ENCODE results near the gene NAB1.

The NAB1 gene

GRCh38 chr2:190653931-190654330, 5.0 kb downstream of the NAB1 start:
- H3K36me3 Mint-ChIP-seq, result peaks cover 4% of the 10 kb centered on the region
- no peaks in the 10 kb centered on the region for H3K9me3 Mint-ChIP-seq
- H3K4me3 Mint-ChIP-seq, result no peak overlapping the region
- H3K27me3 Mint-ChIP-seq, result no peaks in the 10 kb centered on the region
- H3K4me1 Mint-ChIP-seq, result peaks cover 25% of the 10 kb centered on the region
- no peak overlapping the region for H3K27ac Mint-ChIP-seq

GRCh38 chr2:190655113-190655512, 6.2 kb downstream of the NAB1 start:
- Mint-ChIP-seq H3K36me3 (peaks cover 8% of the 10 kb centered on the region), H3K4me1 (peaks cover 26% of the 10 kb centered on the region), H3K27ac (no peak overlapping the region), H3K9me3 (no peaks in the 10 kb centered on the region), H3K4me3 (no peak overlapping the region), H3K27me3 (no peaks in the 10 kb centered on the region)

- Mint-ChIP-seq H3K9me3 (no peaks in the 10 kb centered on the region), H3K27ac (no peak overlapping the region), H3K4me1 (peaks cover 24% of the 10 kb centered on the region), H3K27me3 (no peaks in the 10 kb centered on the region), H3K4me3 (no peak overlapping the region), H3K36me3 (peaks cover 10% of the 10 kb centered on the region)
These were observed 6.7 kb downstream of the NAB1 start for GRCh38 chr2:190655570-190655969.

- Mint-ChIP-seq H3K9me3 (no peaks in the 10 kb centered on the region), H3K27ac (peak overlapping the region; percentile 10), H3K27me3 (no peaks in the 10 kb centered on the region), H3K4me3 (peak overlapping the region; percentile 32), H3K36me3 (peaks cover 11% of the 10 kb centered on the region), H3K4me1 (peaks cover 25% of the 10 kb centered on the region)
These were observed 7.4 kb downstream of the NAB1 start for GRCh38 chr2:190656301-190656700.

- Mint-ChIP-seq H3K9me3 (no peaks in the 10 kb centered on the region), H3K4me3 (peak overlapping the region; percentile 15), H3K27ac (peak overlapping the region; percentile 79), H3K4me1 (peaks cover 30% of the 10 kb centered on the region), H3K36me3 (peaks cover 15% of the 10 kb centered on the region), H3K27me3 (no peaks in the 10 kb centered on the region)
These were observed 8.8 kb downstream of the NAB1 start for GRCh38 chr2:190657474-190658255.

- Mint-ChIP-seq H3K9me3 (no peaks in the 10 kb centered on the region), H3K27ac (no peak overlapping the region), H3K27me3 (no peaks in the 10 kb centered on the region), H3K36me3 (peaks cover 16% of the 10 kb centered on the region), H3K4me3 (no peak overlapping the region), H3K4me1 (peaks cover 43% of the 10 kb centered on the region)
These were observed 10.7 kb downstream of the NAB1 start for GRCh38 chr2:190659553-190659952.

- H3K36me3 Mint-ChIP-seq, result peaks cover 21% of the 10 kb centered on the region
- H3K9me3 Mint-ChIP-seq, result peaks cover 5% of the 10 kb centered on the region
- no peaks in the 10 kb centered on the region for H3K27me3 Mint-ChIP-seq
- peak overlapping the region; percentile 32 for H3K4me3 Mint-ChIP-seq
- H3K27ac Mint-ChIP-seq, result peak overlapping the region; percentile 36
- H3K4me1 Mint-ChIP-seq, result peaks cover 64% of the 10 kb centered on the region
These were observed 13.9 kb downstream of the NAB1 start for GRCh38 chr2:190662754-190663153.

- Mint-ChIP-seq H3K36me3 (peaks cover 21% of the 10 kb centered on the region), H3K9me3 (peaks cover 5% of the 10 kb centered on the region), H3K4me1 (peaks cover 68% of the 10 kb centered on the region), H3K27ac (no peak overlapping the region), H3K4me3 (no peak overlapping the region), H3K27me3 (no peaks in the 10 kb centered on the region)
These were observed 14.5 kb downstream of the NAB1 start for GRCh38 chr2:190663348-190663747.

- Mint-ChIP-seq H3K4me3 (no peak overlapping the region), H3K27me3 (no peaks in the 10 kb centered on the region), H3K9me3 (peaks cover 5% of the 10 kb centered on the region), H3K4me1 (peaks cover 68% of the 10 kb centered on the region), H3K27ac (no peak overlapping the region), H3K36me3 (peaks cover 21% of the 10 kb centered on the region)
These were observed 15.0 kb downstream of the NAB1 start for GRCh38 chr2:190663839-190664238.

- Mint-ChIP-seq H3K36me3 (peaks cover 18% of the 10 kb centered on the region), H3K27me3 (no peaks in the 10 kb centered on the region), H3K4me1 (peaks cover 68% of the 10 kb centered on the region), H3K27ac (no peak overlapping the region), H3K4me3 (no peak overlapping the region), H3K9me3 (peaks cover 5% of the 10 kb centered on the region)
These were observed 15.4 kb downstream of the NAB1 start for GRCh38 chr2:190664240-190664639.

GRCh38 chr2:190666895-190667294, 18.0 kb downstream of the NAB1 start:
- no peak overlapping the region for H3K27ac Mint-ChIP-seq
- H3K4me1 Mint-ChIP-seq, result peaks cover 46% of the 10 kb centered on the region
- peaks cover 20% of the 10 kb centered on the region for H3K36me3 Mint-ChIP-seq
- H3K4me3 Mint-ChIP-seq, result no peak overlapping the region
- H3K9me3 Mint-ChIP-seq, result peaks cover 5% of the 10 kb centered on the region
- no peaks in the 10 kb centered on the region for H3K27me3 Mint-ChIP-seq

- Mint-ChIP-seq H3K36me3 (peaks cover 18% of the 10 kb centered on the region), H3K27me3 (no peaks in the 10 kb centered on the region), H3K4me3 (no peak overlapping the region), H3K9me3 (peaks cover 5% of the 10 kb centered on the region), H3K27ac (no peak overlapping the region), H3K4me1 (peaks cover 39% of the 10 kb centered on the region)
These were observed 20.0 kb downstream of the NAB1 start for GRCh38 chr2:190668892-190669291.

GRCh38 chr2:190670182-190670946, 21.5 kb downstream of the NAB1 start:
- Mint-ChIP-seq H3K27me3 (no peaks in the 10 kb centered on the region), H3K36me3 (peaks cover 23% of the 10 kb centered on the region), H3K4me3 (no peak overlapping the region)

GRCh38 chr2:190674966-190675650, 26.2 kb downstream of the NAB1 start:
- H3K9me3 Mint-ChIP-seq, result no peaks in the 10 kb centered on the region
- H3K27ac Mint-ChIP-seq, result no peak overlapping the region
- H3K4me3 Mint-ChIP-seq, result no peak overlapping the region
- H3K4me1 Mint-ChIP-seq, result peaks cover 64% of the 10 kb centered on the region
- H3K36me3 Mint-ChIP-seq, result peaks cover 25% of the 10 kb centered on the region
- no peaks in the 10 kb centered on the region for H3K27me3 Mint-ChIP-seq

More at GRCh38 chr2:190670182-190670946, 21.5 kb downstream of the NAB1 start:
- H3K27ac Mint-ChIP-seq, result no peak overlapping the region
- H3K9me3 Mint-ChIP-seq, result peaks cover 2% of the 10 kb centered on the region
- H3K4me1 Mint-ChIP-seq, result peaks cover 48% of the 10 kb centered on the region

- Mint-ChIP-seq H3K9me3 (no peaks in the 10 kb centered on the region), H3K4me1 (peaks cover 75% of the 10 kb centered on the region), H3K36me3 (peaks cover 25% of the 10 kb centered on the region), H3K4me3 (no peak overlapping the region), H3K27me3 (no peaks in the 10 kb centered on the region), H3K27ac (peak overlapping the region; percentile 56)
These were observed 28.4 kb downstream of the NAB1 start for GRCh38 chr2:190677255-190677654.
